ENCODE results near the gene PHF21A.
A peak's percentile ranks its signal among the peaks of the same experiment; 100 is the strongest.

The PHF21A gene

DNA sequence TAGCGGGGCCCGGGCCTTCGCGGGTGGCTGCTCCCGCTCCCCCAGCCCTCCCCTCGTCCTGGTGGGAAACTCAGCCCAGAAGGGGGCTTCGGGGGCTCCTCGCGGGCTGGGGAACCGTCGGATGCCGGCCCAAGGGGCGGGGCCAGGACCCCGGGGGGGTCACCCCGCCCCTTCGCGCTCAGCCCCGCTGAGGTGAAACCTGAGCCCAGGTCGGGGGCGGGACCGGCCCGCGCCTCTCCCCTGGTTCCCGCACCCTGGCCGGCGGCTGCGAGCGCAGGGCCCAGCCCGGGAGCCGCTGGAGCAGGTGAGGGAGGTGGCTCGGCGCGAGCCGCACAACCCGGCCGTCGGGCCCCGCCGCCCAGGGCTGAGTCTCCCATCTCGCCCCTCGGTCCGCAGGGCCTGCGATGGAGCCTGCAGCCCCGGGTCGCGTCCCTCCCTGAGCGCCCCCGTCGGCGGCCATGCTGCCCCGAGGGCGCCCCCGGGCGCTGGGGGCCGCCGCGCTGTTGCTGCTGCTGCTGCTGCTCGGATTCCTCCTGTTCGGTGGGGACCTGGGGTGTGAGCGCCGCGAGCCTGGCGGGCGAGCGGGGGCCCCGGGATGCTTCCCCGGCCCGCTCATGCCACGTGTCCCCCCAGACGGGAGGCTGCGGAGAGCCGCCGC is 198.7 kb downstream of the PHF21A start, which contains the start of gene LARGE2:
LARGE2 (plus strand) TSS at position 232 of the 658 bp plus-strand sequence; CDS start at position 459, 227 bp downstream.
- Histone ChIP-seq H3K9ac (ENCODE audit: insufficient read length) (peak within 1 kb of the TSS; percentile 64), H3K4me3 (peak within 1 kb of the TSS; percentile 82), H3K9me3 (ENCODE audit: low read depth, low read length) (no peaks in the 10 kb centered on the region), H3K27ac (no peak within 1 kb of the TSS), H3K36me3 (ENCODE audit: insufficient read depth, low read length) (no peaks in the 10 kb centered on the region)
- TF ChIP-seq POLR2AphosphoS5 (IDR thresholded peaks at IDR 0.05; ENCODE audit: borderline replicate concordance, low read depth, low read length) (no peak; the same call in 1 of the 2 replicates), EZH2 (IDR thresholded peaks at IDR 0.05) (no peak), FOXP2 (optimal IDR thresholded peaks at IDR 0.05; ENCODE audit: control extremely low read depth, extremely low read length, insufficient read depth) (no peak)
- no peak for DNase-seq (ENCODE audit: low read depth, low spot score)

DNA sequence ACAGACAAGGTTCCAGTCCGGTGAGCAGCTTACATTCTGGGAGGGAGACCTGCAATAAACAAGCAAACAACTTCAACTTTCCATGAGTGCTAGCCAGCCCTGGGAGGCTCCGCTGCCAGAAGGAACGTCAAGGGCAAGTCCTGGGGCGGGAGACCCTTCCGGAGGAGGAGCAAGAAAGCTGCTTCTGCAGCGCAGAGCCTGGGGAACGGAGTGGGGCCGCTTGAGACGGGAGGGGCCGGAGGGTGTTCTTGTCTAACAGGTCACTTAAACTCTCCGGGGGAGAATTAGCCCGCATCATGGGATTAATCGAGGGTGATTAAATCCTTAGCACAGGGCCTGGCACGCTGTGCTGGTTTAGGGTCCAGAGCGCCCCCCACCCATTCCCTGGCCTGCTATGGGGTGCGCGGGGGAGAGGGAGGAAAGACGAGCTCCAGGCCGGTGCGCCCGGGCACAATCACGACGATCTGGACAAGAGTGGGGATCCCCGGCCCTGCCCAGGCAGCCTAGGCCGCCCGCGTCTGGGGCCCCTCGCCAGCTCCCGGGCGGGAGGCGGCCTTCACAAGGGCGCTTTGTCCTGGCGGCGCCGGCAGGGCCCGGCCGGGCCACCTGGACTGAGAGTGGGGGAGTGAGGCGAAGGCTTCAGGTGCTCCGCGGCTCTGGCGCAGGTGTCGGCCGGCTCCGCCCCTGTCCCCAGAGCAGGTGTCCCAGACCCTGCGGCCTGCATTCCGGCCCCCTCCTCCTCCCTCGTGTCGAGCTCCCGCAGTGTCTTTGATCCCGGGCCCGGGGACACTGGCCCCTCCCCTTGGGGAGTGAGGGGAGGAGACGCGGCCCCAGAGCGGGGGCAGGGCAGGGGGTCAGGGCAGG is 199.5 kb downstream of the PHF21A start:
- Histone ChIP-seq H3K4me3 (peak overlapping the region; percentile 82), H3K36me3 (ENCODE audit: insufficient read depth, low read length) (no peaks in the 10 kb centered on the region), H3K9ac (ENCODE audit: insufficient read length) (peak overlapping the region; percentile 64), H3K9me3 (ENCODE audit: low read depth, low read length) (no peaks in the 10 kb centered on the region), H3K27ac (no peak overlapping the region)
- TF ChIP-seq EZH2 (IDR thresholded peaks at IDR 0.05) (no peak), FOXP2 (optimal IDR thresholded peaks at IDR 0.05; ENCODE audit: control extremely low read depth, extremely low read length, insufficient read depth) (no peak), POLR2AphosphoS5 (IDR thresholded peaks at IDR 0.05; ENCODE audit: borderline replicate concordance, low read depth, low read length) (no peak)
- no peak for DNase-seq (ENCODE audit: low read depth, low spot score)

GRCh38 chr11:45920531-45921477 is 200.4 kb downstream of the PHF21A start:
- no peak overlapping the region for H3K4me3 ChIP-seq
- no peak for DNase-seq (ENCODE audit: low read depth, low spot score)
- H3K27ac ChIP-seq, result no peak overlapping the region
- H3K9me3 ChIP-seq (ENCODE audit: low read depth, low read length), result no peaks in the 10 kb centered on the region
- no peaks in the 10 kb centered on the region for H3K36me3 ChIP-seq (ENCODE audit: insufficient read depth, low read length)
- no peak overlapping the region for H3K9ac ChIP-seq (ENCODE audit: insufficient read length)
- TF ChIP-seq FOXP2 (optimal IDR thresholded peaks at IDR 0.05; ENCODE audit: control extremely low read depth, extremely low read length, insufficient read depth) (no peak), POLR2AphosphoS5 (IDR thresholded peaks at IDR 0.05; ENCODE audit: borderline replicate concordance, low read depth, low read length) (no peak), EZH2 (IDR thresholded peaks at IDR 0.05) (no peak)

DNA sequence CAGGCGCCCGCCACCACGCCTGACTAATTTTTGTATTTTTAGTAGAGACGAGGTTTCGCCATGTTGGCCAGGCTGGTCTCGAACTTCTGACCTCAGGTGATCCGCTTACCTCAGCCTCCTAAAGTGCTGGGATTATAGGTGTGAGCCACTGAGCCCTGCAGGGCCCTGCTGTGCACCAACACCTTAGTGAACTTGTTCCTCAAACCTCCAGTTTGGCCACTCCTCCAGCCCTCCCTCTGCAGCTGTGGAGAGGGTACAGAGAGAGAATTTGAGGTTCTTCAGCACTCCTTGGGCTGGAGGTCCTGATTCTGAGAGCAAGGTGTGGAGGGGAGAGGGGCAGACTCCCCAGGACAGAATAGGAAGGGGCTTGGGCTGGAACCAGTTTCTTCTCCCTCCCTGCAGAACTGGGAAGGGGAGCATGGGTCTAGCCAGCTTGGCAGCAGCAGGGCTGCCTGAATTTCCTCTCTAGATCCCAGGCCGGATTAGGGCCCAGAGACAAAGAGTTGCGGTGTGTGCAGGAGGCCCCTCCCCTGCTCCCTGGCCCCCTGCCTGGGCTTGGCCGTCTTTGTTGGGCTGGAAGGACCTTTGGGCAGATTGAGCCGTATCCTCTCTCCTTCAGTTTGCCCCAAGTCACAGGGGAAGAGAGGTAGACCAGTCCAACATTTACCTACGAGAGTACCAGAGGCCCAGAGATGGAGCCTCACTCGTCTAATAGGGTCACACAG is 201.3 kb downstream of the PHF21A start:
- DNase-seq (ENCODE audit: low read depth, low spot score), result no peak
- H3K4me3 ChIP-seq, result no peak overlapping the region
- TF ChIP-seq EZH2 (IDR thresholded peaks at IDR 0.05), result no peak
- no peak for TF ChIP-seq FOXP2 (optimal IDR thresholded peaks at IDR 0.05; ENCODE audit: control extremely low read depth, extremely low read length, insufficient read depth)
- TF ChIP-seq POLR2AphosphoS5 (IDR thresholded peaks at IDR 0.05; ENCODE audit: borderline replicate concordance, low read depth, low read length), result no peak
- no peaks in the 10 kb centered on the region; the same call in 1 of the 2 replicates for H3K36me3 ChIP-seq (ENCODE audit: insufficient read depth, low read length)
- H3K27ac ChIP-seq, result no peak overlapping the region
- H3K9me3 ChIP-seq (ENCODE audit: low read depth, low read length), result no peaks in the 10 kb centered on the region
- no peak overlapping the region for H3K9ac ChIP-seq (ENCODE audit: insufficient read length)

- Histone ChIP-seq H3K36me3 (ENCODE audit: insufficient read depth, low read length) (no peaks in the 10 kb centered on the region; the same call in 1 of the 2 replicates), H3K4me3 (peak overlapping the region; percentile 93), H3K27ac (no peak overlapping the region), H3K9ac (ENCODE audit: insufficient read length) (no peak overlapping the region), H3K9me3 (ENCODE audit: low read depth, low read length) (no peaks in the 10 kb centered on the region)
- DNase-seq (ENCODE audit: low read depth, low spot score), result no peak
- TF ChIP-seq EZH2 (IDR thresholded peaks at IDR 0.05), result no peak
- no peak for TF ChIP-seq FOXP2 (optimal IDR thresholded peaks at IDR 0.05; ENCODE audit: control extremely low read depth, extremely low read length, insufficient read depth)
- no peak for TF ChIP-seq POLR2AphosphoS5 (IDR thresholded peaks at IDR 0.05; ENCODE audit: borderline replicate concordance, low read depth, low read length)
Measured at GRCh38 chr11:45918962-45919675, 202.1 kb downstream of the PHF21A start.

DNA sequence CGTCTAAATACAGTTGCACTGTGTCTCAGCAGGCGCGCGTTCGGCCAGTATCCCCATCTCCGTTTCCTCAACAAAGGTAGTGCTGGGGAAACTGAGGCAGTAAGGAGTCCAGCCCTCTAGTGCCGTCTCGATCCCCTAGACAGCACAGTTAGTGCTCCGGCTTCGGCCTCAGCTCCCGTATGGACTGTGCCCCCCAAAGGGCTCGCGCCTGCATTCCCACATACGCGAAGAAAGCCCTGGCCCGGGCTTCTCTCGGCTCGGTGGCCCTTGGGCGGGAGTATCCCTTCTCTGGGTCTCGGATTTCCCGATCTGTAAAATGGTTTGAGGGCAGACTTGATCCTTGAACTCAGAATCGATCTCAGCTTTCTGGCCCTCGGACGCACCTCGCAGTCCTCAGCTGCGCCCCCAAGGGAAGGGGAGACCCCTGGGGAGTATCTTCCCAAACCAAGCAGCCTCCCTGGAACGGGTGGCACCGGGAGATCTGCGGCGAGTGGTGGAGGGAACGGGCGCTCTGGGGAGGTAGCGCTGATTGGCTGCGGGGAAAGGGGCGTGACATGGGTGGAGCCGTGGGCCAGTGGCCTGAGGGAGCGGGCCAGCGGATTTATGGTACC is 202.8 kb downstream of the PHF21A start:
- DNase-seq (ENCODE audit: low read depth, low spot score), result no peak
- Histone ChIP-seq H3K9me3 (ENCODE audit: low read depth, low read length) (no peaks in the 10 kb centered on the region), H3K27ac (peak overlapping the region; percentile 82; the same call in 1 of the 2 replicates), H3K9ac (ENCODE audit: insufficient read length) (peak overlapping the region; percentile 76), H3K4me3 (peak overlapping the region; percentile 93), H3K36me3 (ENCODE audit: insufficient read depth, low read length) (no peaks in the 10 kb centered on the region; the same call in 1 of the 2 replicates)
- no peak for TF ChIP-seq FOXP2 (optimal IDR thresholded peaks at IDR 0.05; ENCODE audit: control extremely low read depth, extremely low read length, insufficient read depth)
- TF ChIP-seq EZH2 (IDR thresholded peaks at IDR 0.05), result no peak
- TF ChIP-seq POLR2AphosphoS5 (IDR thresholded peaks at IDR 0.05; ENCODE audit: borderline replicate concordance, low read depth, low read length), result peak; percentile 86
